Brain microvascular endothelial cell (primary cell): ENCODE measurements around the gene FRMD5.

Source experiments
- DNase-seq: peaks from one replicate; pipeline ENCODE4 v3.0.0-alpha.2; 2020
- H3K27ac ChIP-seq: fragments of 250-450 bp; sonication (Bioruptor Pico); 2 replicates; pipeline ENCODE4 v1.5.1; 2020; ENCODE audit warnings: mild to moderate bottlenecking, moderate library complexity
- H3K27me3 ChIP-seq: fragments of 250-450 bp; sonication (Bioruptor Pico); replicated peaks from 2 replicates; pipeline ENCODE4 v1.5.1; 2020; ENCODE audit warnings: mild to moderate bottlenecking
- H3K36me3 ChIP-seq: fragments of 250-450 bp; sonication (Bioruptor Pico); replicated peaks from 2 replicates; pipeline ENCODE4 v1.5.1; 2020; ENCODE audit warnings: mild to moderate bottlenecking
- H3K4me3 ChIP-seq: 2 replicates; pipeline ENCODE4 v1.5.1; 2011; ENCODE audit warnings: low read depth, mild to moderate bottlenecking, control low read depth, low read length, moderate library complexity
- in situ Hi-C: cut with HindIII; loops from 2 replicates; pipeline ENCODE4 v1.10.0; 2017; ENCODE audit warnings: low sequenced_read_pairs, low pct_ligation_motif_present
- TF ChIP-seq, protein P1 (sequence below): IDR thresholded peaks from 2 replicates; pipeline ENCODE4 v1.5.1; 2011; ENCODE audit warnings: low read depth, mild to moderate bottlenecking, moderate library complexity, low read length, control low read depth, inconsistent platforms; ENCODE audit errors: missing control alignments

The FRMD5 gene

DNA sequence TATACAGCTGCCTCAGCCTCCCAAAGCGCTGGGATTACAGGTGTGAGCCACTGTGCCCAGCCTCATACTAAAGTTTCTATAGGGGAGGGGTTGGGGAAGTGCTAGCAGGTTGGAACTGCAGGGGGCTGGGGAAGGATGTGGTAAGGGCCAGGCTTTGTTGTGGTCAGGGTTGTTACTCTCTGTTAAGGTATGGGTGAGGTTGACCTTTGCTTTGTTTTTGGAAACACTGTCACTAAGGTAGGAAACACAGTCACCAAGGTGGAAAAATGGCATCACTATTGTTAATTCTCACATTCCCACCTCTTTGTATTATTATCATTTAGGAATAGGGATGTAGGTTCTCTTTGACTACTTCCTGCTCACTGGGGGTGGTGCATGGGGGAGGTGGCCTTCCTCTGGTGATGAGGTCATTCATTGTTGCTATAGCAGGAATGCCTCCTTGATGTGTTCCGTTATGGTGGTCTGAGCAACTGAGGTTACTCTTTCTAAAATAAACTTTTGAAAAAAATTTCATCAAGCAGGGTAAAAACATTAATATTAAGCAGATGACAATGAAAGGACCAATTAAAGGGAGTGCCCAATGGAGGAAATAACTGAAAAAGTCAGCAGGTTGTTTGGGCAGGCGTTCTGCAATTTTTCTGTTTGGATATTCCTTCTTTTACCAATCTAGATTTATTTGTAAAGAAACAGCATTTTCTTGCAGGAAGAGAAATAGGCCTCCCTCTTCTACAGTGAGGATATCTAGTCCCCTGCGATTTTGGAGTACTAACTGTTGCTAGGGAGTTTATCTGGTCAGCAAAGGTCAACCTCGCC lies 217.8 kb downstream of the FRMD5 start:
- TF ChIP-seq, protein P1, sequence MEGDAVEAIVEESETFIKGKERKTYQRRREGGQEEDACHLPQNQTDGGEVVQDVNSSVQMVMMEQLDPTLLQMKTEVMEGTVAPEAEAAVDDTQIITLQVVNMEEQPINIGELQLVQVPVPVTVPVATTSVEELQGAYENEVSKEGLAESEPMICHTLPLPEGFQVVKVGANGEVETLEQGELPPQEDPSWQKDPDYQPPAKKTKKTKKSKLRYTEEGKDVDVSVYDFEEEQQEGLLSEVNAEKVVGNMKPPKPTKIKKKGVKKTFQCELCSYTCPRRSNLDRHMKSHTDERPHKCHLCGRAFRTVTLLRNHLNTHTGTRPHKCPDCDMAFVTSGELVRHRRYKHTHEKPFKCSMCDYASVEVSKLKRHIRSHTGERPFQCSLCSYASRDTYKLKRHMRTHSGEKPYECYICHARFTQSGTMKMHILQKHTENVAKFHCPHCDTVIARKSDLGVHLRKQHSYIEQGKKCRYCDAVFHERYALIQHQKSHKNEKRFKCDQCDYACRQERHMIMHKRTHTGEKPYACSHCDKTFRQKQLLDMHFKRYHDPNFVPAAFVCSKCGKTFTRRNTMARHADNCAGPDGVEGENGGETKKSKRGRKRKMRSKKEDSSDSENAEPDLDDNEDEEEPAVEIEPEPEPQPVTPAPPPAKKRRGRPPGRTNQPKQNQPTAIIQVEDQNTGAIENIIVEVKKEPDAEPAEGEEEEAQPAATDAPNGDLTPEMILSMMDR = no peak
- H3K4me3 ChIP-seq = no peak overlapping the region
- no peak overlapping the region for H3K27ac ChIP-seq
- no peaks in the 10 kb centered on the region for H3K36me3 ChIP-seq
- H3K27me3 ChIP-seq = no peaks in the 10 kb centered on the region
- DNase-seq = no peak
- in situ Hi-C loops = no loop called here

DNA sequence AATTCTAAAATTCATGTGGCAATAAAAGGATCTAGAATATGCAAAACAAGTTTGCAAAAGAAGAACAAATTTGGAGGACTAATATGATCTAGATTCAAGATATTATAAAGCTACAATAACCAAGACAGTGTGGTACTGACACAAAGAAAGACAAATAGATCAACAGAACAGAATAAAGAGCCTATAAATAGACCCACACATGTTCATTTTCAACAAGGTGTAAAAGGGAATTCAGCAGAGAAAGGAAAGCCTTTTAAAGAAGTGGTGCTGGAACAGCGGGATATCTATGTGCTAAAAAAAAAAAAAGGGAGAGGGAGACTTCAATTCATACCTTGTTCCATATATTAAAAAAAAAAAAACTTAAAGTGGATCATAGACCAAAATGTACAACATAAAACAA lies 219.3 kb downstream of the FRMD5 start:
- TF ChIP-seq, protein P1 = no peak
- in situ Hi-C loops = no loop called here
- no peak overlapping the region for H3K4me3 ChIP-seq

DNA sequence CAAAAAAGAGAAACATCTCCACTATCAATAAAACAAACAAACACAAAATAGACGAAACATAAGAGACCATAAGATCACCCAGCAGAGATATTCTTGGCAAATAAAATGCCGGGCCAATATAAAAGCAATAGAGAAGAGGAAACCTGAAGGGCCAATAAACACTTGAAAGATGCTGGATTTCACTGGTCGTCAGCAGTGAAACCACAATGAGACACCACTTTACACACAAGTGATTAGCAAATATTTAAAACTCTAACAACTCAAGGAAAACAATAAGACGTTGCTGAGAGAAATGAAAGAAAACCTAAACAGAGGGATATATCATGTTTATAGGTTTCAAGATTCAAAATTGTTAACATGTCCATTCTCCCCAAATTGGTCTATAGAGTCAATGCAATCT lies 219.7 kb downstream of the FRMD5 start:
- TF ChIP-seq, protein P1 = no peak
- H3K27ac ChIP-seq = no peak overlapping the region
- no peak overlapping the region for H3K4me3 ChIP-seq
- no peak for DNase-seq
- no peaks in the 10 kb centered on the region for H3K36me3 ChIP-seq
- H3K27me3 ChIP-seq = no peaks in the 10 kb centered on the region
- in situ Hi-C loops = no loop called here

More for the DNA sequence above, 219.3 kb downstream of the FRMD5 start:
- Histone ChIP-seq H3K27me3 (no peaks in the 10 kb centered on the region), H3K27ac (no peak overlapping the region), H3K36me3 (no peaks in the 10 kb centered on the region)
- no peak for DNase-seq

DNA sequence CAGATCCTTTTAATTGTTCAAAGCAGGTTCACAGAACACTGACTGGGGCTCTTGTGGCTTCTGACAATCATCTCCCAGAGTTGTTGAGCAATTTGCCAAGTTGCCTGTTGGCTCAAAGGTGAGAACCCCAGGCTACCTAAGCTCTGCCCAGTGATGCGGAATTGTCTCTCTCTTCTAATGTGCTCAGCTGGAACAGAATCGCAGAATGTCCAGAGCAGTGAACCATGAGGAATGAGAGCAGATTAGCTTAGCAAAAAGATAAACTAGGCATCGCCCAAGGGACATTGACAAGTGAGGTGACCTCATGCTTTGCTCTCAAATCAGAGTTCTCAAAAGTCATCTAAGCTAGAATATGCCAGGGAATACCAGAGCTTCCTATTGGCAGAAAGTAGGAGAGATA lies 220.2 kb downstream of the FRMD5 start:
- in situ Hi-C loops = no loop called here
- TF ChIP-seq, protein P1 = no peak
- no peak for DNase-seq
- Histone ChIP-seq H3K4me3 (no peak overlapping the region), H3K36me3 (no peaks in the 10 kb centered on the region), H3K27me3 (no peaks in the 10 kb centered on the region), H3K27ac (no peak overlapping the region)

DNA sequence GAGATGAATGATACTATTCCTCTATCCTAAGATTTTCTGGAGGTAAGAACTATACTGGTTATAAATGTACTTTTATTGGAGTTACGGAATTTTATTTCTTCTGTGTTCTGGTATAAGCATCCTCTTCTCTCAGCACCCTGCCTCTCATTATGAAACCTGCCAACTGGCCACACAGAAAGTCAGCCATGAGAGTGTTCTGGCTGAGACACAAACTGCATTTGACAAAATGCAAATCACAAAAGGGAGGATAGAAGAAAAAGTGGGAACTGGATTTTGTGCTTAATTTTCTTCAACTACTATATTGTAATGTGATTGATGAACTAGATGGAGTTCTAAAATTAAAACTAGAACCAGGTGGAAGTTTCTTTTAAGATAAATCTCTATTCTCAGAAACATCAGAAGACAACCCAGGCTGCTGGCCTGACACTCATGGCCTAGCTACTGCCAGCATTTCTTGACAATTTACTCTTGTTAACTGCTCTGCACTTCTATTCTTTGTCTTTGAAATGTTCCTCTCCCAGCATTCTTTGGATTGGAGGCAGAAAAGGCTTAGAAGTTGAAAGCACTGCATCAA lies 225.2 kb downstream of the FRMD5 start:
- Histone ChIP-seq H3K27me3 (no peaks in the 10 kb centered on the region), H3K4me3 (no peak overlapping the region), H3K36me3 (no peaks in the 10 kb centered on the region), H3K27ac (no peak overlapping the region)
- no peak for DNase-seq
- TF ChIP-seq, protein P1 = no peak
- in situ Hi-C loops = no loop called here

DNA sequence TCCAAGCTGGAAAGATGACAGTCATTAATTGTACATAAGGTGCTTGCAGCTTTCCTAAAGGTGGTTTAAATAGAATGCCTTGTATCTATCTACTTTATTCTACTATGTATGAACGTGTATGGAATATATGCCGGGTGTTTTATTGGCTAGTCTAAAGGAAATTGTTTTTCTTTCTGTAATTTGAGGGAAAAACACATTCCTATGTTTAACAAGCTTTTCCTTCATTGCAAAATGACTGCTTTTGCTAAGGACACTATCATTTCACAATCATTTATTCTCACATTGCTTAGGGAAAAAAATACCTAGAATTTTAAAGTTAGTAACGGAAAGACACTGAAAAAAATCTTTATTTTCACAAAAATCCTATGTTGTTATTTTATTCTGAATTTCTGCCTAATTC lies 226.5 kb downstream of the FRMD5 start:
- Histone ChIP-seq H3K4me3 (no peak overlapping the region), H3K27ac (no peak overlapping the region), H3K27me3 (no peaks in the 10 kb centered on the region), H3K36me3 (no peaks in the 10 kb centered on the region)
- TF ChIP-seq, protein P1 = no peak
- in situ Hi-C loops = no loop called here
- no peak for DNase-seq
